MCF 10A (cell line): ENCODE measurements around the gene ZNF148. TPM values are rescaled to one million over a fixed set of nuclear protein-coding genes. Genes with fewer than 3 reads are reported as not detected.

Experiments used
- BruUV-seq: library from RNA; stranded (reverse); fragments of 400-500 nt; replicated peaks from 2 replicates; lab custom pipeline; 2021; lab: Mats Ljungman, UMichigan
- CTCF ChIA-PET: fragments of 300-600 bp; sonication (Branson Sonifier 250); formaldehyde crosslinking; extraction: SDS; loops from one replicate; lab custom pipeline; 2021; ENCODE audit warnings: antibody characterized with exemption, inconsistent platforms; lab: Yijun Ruan, JAX
- POLR2A ChIA-PET: fragments of 300-600, 350-650 bp; sonication (Branson Sonifier 250); formaldehyde crosslinking; extraction: SDS; loops from one replicate; lab custom pipeline; 2020; ENCODE audit warnings: antibody characterized with exemption, inconsistent platforms; lab: Yijun Ruan, JAX
- DNase-seq: peaks from one replicate; pipeline ENCODE4 v3.0.0-alpha.2; 2018; ENCODE audit not compliant: unreplicated experiment
- H3K27ac Mint-ChIP-seq: one replicate; pipeline ENCODE4 v1.8.0; 2022; ENCODE audit warnings: mild to moderate bottlenecking, low read depth, mixed read lengths; ENCODE audit not compliant: unreplicated experiment
- H3K27me3 Mint-ChIP-seq: one replicate; pipeline ENCODE4 v1.8.0; 2022; ENCODE audit warnings: mixed read lengths; ENCODE audit not compliant: insufficient read depth, unreplicated experiment
- H3K36me3 Mint-ChIP-seq: one replicate; pipeline ENCODE4 v1.8.0; 2022; ENCODE audit warnings: mild to moderate bottlenecking, moderate library complexity, mixed read lengths; ENCODE audit not compliant: insufficient read depth, unreplicated experiment
- H3K4me1 Mint-ChIP-seq: one replicate; pipeline ENCODE4 v1.8.0; 2022; ENCODE audit warnings: mixed read lengths; ENCODE audit not compliant: insufficient read depth, unreplicated experiment
- H3K4me3 Mint-ChIP-seq: one replicate; pipeline ENCODE4 v1.8.0; 2022; ENCODE audit warnings: mild to moderate bottlenecking, moderate library complexity, mixed read lengths; ENCODE audit not compliant: unreplicated experiment
- H3K9me3 Mint-ChIP-seq: one replicate; pipeline ENCODE4 v1.8.0; 2022; ENCODE audit warnings: mixed read lengths; ENCODE audit not compliant: unreplicated experiment
- intact Hi-C: fragments of 100-400 bp; cut with micrococcal nuclease; formaldehyde crosslinking; loops from 2 replicates; pipeline ENCODE4 v1.14.1; 2022
- total RNA-seq: library from RNA; stranded (reverse); gene quantifications from 2 replicates; pipeline ENCODE4 v1.2.3, GENCODE V29; 2022
- TF ChIP-seq, protein P1 (sequence below): fragments of 200-600 bp; IDR thresholded peaks from one replicate; pipeline ENCODE4 v1.8.0; 2022; ENCODE audit warnings: antibody characterized with exemption, mild to moderate bottlenecking; ENCODE audit not compliant: unreplicated experiment

ZNF148 gene
- total RNA-seq, 1 experiment from 2014 or later: 35.2 TPM

DNA sequence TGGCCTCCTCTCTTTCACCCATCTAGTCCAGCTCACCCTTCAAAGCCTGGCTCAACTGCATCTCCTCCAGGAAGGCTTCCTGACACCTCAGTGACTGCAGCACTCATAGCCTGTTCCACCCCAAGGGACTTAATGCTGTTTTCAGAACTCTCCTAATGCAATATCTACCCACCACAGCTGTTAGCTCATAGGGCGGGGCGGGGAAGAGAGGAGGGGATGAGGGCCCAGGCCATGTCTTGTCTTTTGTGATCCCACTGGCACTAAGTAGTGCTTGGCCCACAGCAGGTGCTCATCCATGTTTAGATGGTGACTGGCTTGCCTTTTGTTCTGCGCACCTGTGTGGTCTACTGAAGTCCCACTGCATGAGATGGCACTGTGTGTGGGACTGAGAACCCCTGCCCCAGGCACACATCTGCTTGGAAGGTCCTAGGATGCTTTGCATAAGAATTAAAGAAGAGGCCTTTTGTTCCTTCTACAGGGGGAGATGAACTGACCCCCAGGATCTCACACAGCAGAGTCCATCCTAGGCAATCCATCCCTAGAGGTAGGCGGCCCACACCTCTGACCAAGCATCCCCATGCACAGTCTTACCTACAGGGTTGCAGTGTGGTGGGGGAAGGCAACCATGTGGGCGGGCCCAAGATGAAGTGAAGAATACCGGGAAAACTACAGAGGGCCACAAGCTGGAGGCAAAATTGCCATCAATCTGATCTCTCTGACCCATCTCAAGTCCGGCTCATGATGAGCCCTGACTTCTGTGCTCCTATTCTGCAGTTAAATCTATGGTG is 185.6 kb downstream of the ZNF148 start:
- BruUV-seq: no TSS peak
- CTCF ChIA-PET: interaction anchor here (0.6 to 1.2 kb wide), 2 partner anchors 20 to 194 kb away, joined by 3 to 4 read pairs; no protein-coding TSS in a partner anchor
- H3K27me3 Mint-ChIP-seq: no peaks in the 10 kb centered on the region

DNA sequence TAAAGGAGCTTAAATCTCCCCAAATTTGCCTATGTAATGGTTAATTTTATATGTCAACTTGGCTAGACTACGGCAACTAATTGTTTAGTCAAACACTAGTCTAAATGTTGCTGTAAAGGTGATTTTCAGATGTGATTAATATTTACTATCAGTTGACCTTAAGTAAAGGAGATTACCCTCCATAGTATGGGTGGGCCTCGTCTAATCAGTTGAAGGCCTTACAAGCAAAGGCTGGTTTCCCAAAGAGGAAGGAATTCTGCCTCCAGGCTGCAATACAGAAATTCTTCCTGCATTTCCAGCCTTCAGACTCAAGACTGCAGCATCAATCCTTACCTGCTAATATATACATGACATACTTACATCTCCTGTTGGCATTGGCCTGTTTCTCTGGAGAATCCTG is 186.2 kb downstream of the ZNF148 start:
- ChIA-PET POLR2A (no interaction called here), CTCF (interaction anchor here (1.2 kb wide), 1 partner anchor 193 kb away, joined by 4 read pairs; no protein-coding TSS in a partner anchor)
- Mint-ChIP-seq H3K4me1 (no peaks in the 10 kb centered on the region), H3K36me3 (no peaks in the 10 kb centered on the region), H3K9me3 (no peaks in the 10 kb centered on the region), H3K27ac (no peak overlapping the region), H3K27me3 (no peaks in the 10 kb centered on the region), H3K4me3 (no peak overlapping the region)
- TF ChIP-seq, protein P1, sequence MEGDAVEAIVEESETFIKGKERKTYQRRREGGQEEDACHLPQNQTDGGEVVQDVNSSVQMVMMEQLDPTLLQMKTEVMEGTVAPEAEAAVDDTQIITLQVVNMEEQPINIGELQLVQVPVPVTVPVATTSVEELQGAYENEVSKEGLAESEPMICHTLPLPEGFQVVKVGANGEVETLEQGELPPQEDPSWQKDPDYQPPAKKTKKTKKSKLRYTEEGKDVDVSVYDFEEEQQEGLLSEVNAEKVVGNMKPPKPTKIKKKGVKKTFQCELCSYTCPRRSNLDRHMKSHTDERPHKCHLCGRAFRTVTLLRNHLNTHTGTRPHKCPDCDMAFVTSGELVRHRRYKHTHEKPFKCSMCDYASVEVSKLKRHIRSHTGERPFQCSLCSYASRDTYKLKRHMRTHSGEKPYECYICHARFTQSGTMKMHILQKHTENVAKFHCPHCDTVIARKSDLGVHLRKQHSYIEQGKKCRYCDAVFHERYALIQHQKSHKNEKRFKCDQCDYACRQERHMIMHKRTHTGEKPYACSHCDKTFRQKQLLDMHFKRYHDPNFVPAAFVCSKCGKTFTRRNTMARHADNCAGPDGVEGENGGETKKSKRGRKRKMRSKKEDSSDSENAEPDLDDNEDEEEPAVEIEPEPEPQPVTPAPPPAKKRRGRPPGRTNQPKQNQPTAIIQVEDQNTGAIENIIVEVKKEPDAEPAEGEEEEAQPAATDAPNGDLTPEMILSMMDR: no peak
- DNase-seq: no peak
- intact Hi-C loops: no loop called here
- BruUV-seq: no TSS peak

More for the DNA sequence above, 185.6 kb downstream of the ZNF148 start:
- intact Hi-C loops: no loop called here
- no peak overlapping the region for H3K4me3 Mint-ChIP-seq
- no peak overlapping the region for H3K27ac Mint-ChIP-seq
- TF ChIP-seq, protein P1: no peak
- no peak for DNase-seq
- no peaks in the 10 kb centered on the region for H3K9me3 Mint-ChIP-seq
- POLR2A ChIA-PET: no interaction called here
- H3K36me3 Mint-ChIP-seq: no peaks in the 10 kb centered on the region
- no peaks in the 10 kb centered on the region for H3K4me1 Mint-ChIP-seq

DNA sequence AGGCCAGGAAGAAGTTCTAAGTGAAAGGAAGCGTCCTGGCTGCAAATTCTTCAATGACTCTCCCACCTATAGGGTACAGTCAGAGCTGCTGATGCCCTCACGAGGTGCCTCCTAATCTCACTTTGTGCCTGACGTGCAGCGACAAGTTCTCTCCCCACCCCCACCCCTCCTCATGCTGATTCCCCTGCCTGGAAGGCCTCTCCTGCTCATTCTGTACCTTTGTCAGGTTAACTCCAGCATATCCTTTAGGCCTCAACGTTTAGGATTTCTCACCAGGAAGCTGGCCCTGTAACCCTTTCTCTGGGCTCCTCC is 187.6 kb downstream of the ZNF148 start:
- no peak overlapping the region for H3K4me3 Mint-ChIP-seq
- H3K36me3 Mint-ChIP-seq: no peaks in the 10 kb centered on the region
- TF ChIP-seq, protein P1: no peak
- H3K27ac Mint-ChIP-seq: no peak overlapping the region
- no peaks in the 10 kb centered on the region for H3K27me3 Mint-ChIP-seq
- CTCF ChIA-PET: interaction anchor here (0.6 kb wide), 1 partner anchor 259 kb away, joined by 3 read pairs; no protein-coding TSS in a partner anchor
- no peak for DNase-seq
- BruUV-seq: no TSS peak
- H3K9me3 Mint-ChIP-seq: no peaks in the 10 kb centered on the region
- H3K4me1 Mint-ChIP-seq: no peaks in the 10 kb centered on the region
- intact Hi-C loops: no loop called here
- POLR2A ChIA-PET: no interaction called here

DNA sequence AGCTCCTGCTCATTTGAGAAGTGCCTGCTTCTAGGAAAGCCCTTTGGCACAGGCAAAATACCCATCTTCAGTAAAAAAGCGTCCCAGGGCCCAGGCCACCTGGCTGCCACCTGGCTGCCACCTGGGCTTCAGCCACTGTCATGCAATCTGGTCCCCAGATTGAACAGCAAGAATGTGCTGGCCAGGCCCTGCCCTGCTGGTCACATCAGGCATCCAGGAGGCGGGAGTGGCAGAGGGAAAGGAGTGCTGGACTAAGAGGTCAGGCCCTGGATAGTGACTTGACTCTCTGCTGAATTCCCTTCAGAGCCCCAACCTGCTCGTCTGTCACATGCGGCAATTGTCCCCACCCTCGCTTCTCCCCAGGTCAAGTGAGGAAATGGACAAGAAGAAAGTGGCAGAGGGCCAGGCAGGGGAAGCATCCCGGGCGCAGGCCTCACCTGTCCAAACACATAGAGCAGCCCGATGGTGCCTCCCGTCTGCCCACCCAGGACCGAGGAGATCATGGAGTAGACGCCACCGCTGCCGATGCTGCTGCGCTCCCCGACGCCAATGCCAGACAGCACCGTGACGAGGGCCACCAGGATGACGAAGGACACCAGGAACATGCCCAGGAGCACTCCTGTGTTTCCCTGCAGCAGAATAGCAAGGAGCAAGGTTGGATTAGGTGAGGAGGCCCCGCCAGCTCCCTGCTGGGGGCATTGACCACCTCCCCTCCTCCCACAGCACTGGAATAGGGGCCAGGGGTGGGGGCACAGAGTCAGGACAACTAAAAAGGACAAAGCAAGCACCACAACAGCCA is 188.1 kb downstream of the ZNF148 start:
- TF ChIP-seq, protein P1: no peak
- intact Hi-C loops: no loop called here
- no peaks in the 10 kb centered on the region for H3K36me3 Mint-ChIP-seq
- ChIA-PET CTCF (no interaction called here), POLR2A (no interaction called here)
- H3K27ac Mint-ChIP-seq: no peak overlapping the region
- no peaks in the 10 kb centered on the region for H3K4me1 Mint-ChIP-seq
- no peak overlapping the region for H3K4me3 Mint-ChIP-seq
- BruUV-seq: no TSS peak
- DNase-seq: no peak
- no peaks in the 10 kb centered on the region for H3K27me3 Mint-ChIP-seq
- no peaks in the 10 kb centered on the region for H3K9me3 Mint-ChIP-seq
